ENCODE measurements around the gene KLHL29. TPM values are rescaled to one million over a fixed set of nuclear protein-coding genes. Genes with fewer than 3 reads are reported as not detected.

Gene KLHL29
- total RNA-seq, 1 donor from 2014 or later = 16.3 TPM

GRCh38 chr2:23606968-23607367, 222.0 kb downstream of the KLHL29 start:
- no peak for DNase-seq (ENCODE audit: low spot score in 2 of 2)
- Histone ChIP-seq H3K4me3 (no peak overlapping the region), H3K9me3 (peaks cover 0 to 17% of the 10 kb centered on the region in 2 donors), H3K4me1 (no peaks in the 10 kb centered on the region), H3K27ac (no peak overlapping the region), H3K36me3 (no peaks in the 10 kb centered on the region), H3K27me3 (no peaks in the 10 kb centered on the region)
- intact Hi-C loops (cut with DNase I) = no loop called here
- no peak for TF ChIP-seq CTCF (IDR thresholded peaks at IDR 0.05)

GRCh38 chr2:23607925-23608324, 222.9 kb downstream of the KLHL29 start:
- Histone ChIP-seq H3K27ac (no peak overlapping the region), H3K4me3 (no peak overlapping the region), H3K9me3 (peaks cover 0 to 23% of the 10 kb centered on the region in 2 donors), H3K36me3 (no peaks in the 10 kb centered on the region), H3K4me1 (no peaks in the 10 kb centered on the region), H3K27me3 (no peaks in the 10 kb centered on the region)
- DNase-seq (ENCODE audit: low spot score in 2 of 2) = no peak
- intact Hi-C loops (cut with DNase I) = no loop called here
- no peak for TF ChIP-seq CTCF (IDR thresholded peaks at IDR 0.05)

- DNase-seq (ENCODE audit: low spot score in 2 of 2) = no peak
- Histone ChIP-seq H3K9me3 (peaks cover 0 to 23% of the 10 kb centered on the region in 2 donors), H3K4me1 (no peaks in the 10 kb centered on the region), H3K4me3 (no peak overlapping the region), H3K27ac (no peak overlapping the region), H3K27me3 (no peaks in the 10 kb centered on the region), H3K36me3 (no peaks in the 10 kb centered on the region)
- intact Hi-C loops (cut with DNase I) = no loop called here
- no peak for TF ChIP-seq CTCF (IDR thresholded peaks at IDR 0.05)
Measured at GRCh38 chr2:23609254-23609653, 224.3 kb downstream of the KLHL29 start.

- no peak for DNase-seq (ENCODE audit: low spot score in 2 of 2)
- H3K4me1 ChIP-seq = peaks cover 0 to 4% of the 10 kb centered on the region in 2 donors
- intact Hi-C loops (cut with DNase I) = no loop called here
- no peaks in the 10 kb centered on the region for H3K27me3 ChIP-seq
- no peak for TF ChIP-seq CTCF (IDR thresholded peaks at IDR 0.05)
- H3K4me3 ChIP-seq = no peak overlapping the region
- no peaks in the 10 kb centered on the region for H3K36me3 ChIP-seq
- no peak overlapping the region for H3K27ac ChIP-seq
- peaks cover 0 to 19% of the 10 kb centered on the region in 2 donors for H3K9me3 ChIP-seq
Measured at GRCh38 chr2:23611839-23612238, 226.9 kb downstream of the KLHL29 start.

- no peaks in the 10 kb centered on the region for H3K27me3 ChIP-seq
- intact Hi-C loops (cut with DNase I) = loop anchor here (5.0 kb wide), 1 partner anchor 92 kb away; no protein-coding TSS in a partner anchor
- no peak for TF ChIP-seq CTCF (IDR thresholded peaks at IDR 0.05)
- H3K27ac ChIP-seq = no peak overlapping the region
- H3K9me3 ChIP-seq = peaks cover 0 to 16% of the 10 kb centered on the region in 2 donors
- H3K36me3 ChIP-seq = no peaks in the 10 kb centered on the region
- no peak for DNase-seq (ENCODE audit: low spot score in 2 of 2)
- no peak overlapping the region for H3K4me3 ChIP-seq
- peaks cover 0 to 9% of the 10 kb centered on the region in 2 donors for H3K4me1 ChIP-seq
Measured at GRCh38 chr2:23614701-23615100, 229.7 kb downstream of the KLHL29 start.
